CD4-positive, alpha-beta memory T cell (primary cell): ENCODE measurements around the gene SHISA9. TPM values are rescaled to one million over a fixed set of nuclear protein-coding genes. Genes with fewer than 3 reads are reported as not detected.
"Not testable (repeated sequence)": the region's sequence is repeated elsewhere in the genome, so short reads cannot be mapped to it uniquely, and the experiment has no call there.

Experiments
- CTCF ChIA-PET: fragments of 350-600 bp; sonication (Branson Sonifier 250); formaldehyde crosslinking; loops from one replicate; lab custom pipeline; 2021; ENCODE audit warnings: inconsistent platforms; ENCODE audit not compliant: partially characterized antibody; lab: Charles Lee
- POLR2A ChIA-PET: fragments of 350-600 bp; sonication (Branson Sonifier 250); formaldehyde crosslinking; loops from one replicate; lab custom pipeline; 2021; ENCODE audit not compliant: partially characterized antibody; lab: Charles Lee
- DNase-seq, 5 donors: peaks; one replicate each; pipeline versions ENCODE4 v3.0.0 to v3.0.0-alpha.2; 2020 to 2022; ENCODE audit warnings: mixed read lengths in 1 of 5
- H3K27ac ChIP-seq: one replicate; pipeline ENCODE4 v1.7.0; 2013; ENCODE audit warnings: low read depth, low read length
- H3K27me3 ChIP-seq: 2 replicates; pipeline ENCODE4 v1.7.0; 2013; ENCODE audit warnings: mild to moderate bottlenecking, low read length, moderate library complexity; ENCODE audit not compliant: insufficient read depth
- H3K36me3 ChIP-seq: 2 replicates; pipeline ENCODE4 v1.7.0; 2013; ENCODE audit warnings: mild to moderate bottlenecking, low read length, moderate library complexity; ENCODE audit not compliant: insufficient read depth
- H3K4me1 ChIP-seq: 2 replicates; pipeline ENCODE4 v1.7.0; 2013; ENCODE audit warnings: mild to moderate bottlenecking, low read length, moderate library complexity; ENCODE audit not compliant: insufficient read depth
- H3K4me3 ChIP-seq, 2 donors: one replicate each; pipeline ENCODE4 v1.7.0; 2013; ENCODE audit warnings: low read length in 2 of 2, mild to moderate bottlenecking in 1 of 2
- H3K9me3 ChIP-seq, 2 donors: one replicate each; pipeline ENCODE4 v1.7.0; 2013; ENCODE audit warnings: low read length in 2 of 2, control low read depth in 1 of 2; ENCODE audit not compliant: control insufficient read depth in 1 of 2
- H3K27ac Mint-ChIP-seq, 7 donors: one replicate each; pipeline ENCODE4 v1.8.0; 2020 to 2021; ENCODE audit warnings: mixed read lengths in 7 of 7, mild to moderate bottlenecking in 6 of 7, inconsistent platforms in 3 of 7, moderate library complexity in 3 of 7
- H3K27me3 Mint-ChIP-seq, 2 donors: one replicate each; pipeline ENCODE4 v1.8.0; 2020 to 2021; ENCODE audit warnings: mixed read lengths in 2 of 2
- H3K36me3 Mint-ChIP-seq, 2 donors: one replicate each; pipeline ENCODE4 v1.8.0; 2020 to 2021; ENCODE audit warnings: mixed read lengths in 2 of 2, inconsistent platforms in 1 of 2, mild to moderate bottlenecking in 1 of 2
- H3K4me1 Mint-ChIP-seq, 4 donors: one replicate each; pipeline ENCODE4 v1.8.0; 2020 to 2021; ENCODE audit warnings: mixed read lengths in 4 of 4, mild to moderate bottlenecking in 1 of 4
- H3K4me3 Mint-ChIP-seq, 8 donors: one replicate each; pipeline ENCODE4 v1.8.0; 2020 to 2021; ENCODE audit warnings: mixed read lengths in 8 of 8, mild to moderate bottlenecking in 7 of 8, moderate library complexity in 6 of 8, inconsistent platforms in 3 of 8
- H3K9me3 Mint-ChIP-seq, 8 donors: one replicate each; pipeline ENCODE4 v1.8.0; 2020 to 2021; ENCODE audit warnings: mixed read lengths in 8 of 8, mild to moderate bottlenecking in 5 of 8, inconsistent platforms in 3 of 8, moderate library complexity in 1 of 8
- intact Hi-C: fragments of 100-400 bp; cut with micrococcal nuclease; formaldehyde crosslinking; loops from one replicate; pipeline ENCODE4 v1.15.1; 2023
- polyA plus RNA-seq, 2 donors: library from polyadenylated mRNA; unstranded; fragments of 300-500 nt; fragmentation: Illumina TruSeq; gene quantifications; one replicate each; pipeline ENCODE4 v1.2.3, GENCODE V29; 2021
- total RNA-seq, 2 experiments: library from RNA; stranded (reverse); gene quantifications; one replicate each; pipeline ENCODE4 v1.2.3, GENCODE V29; 2021

SHISA9 gene
- total and polyA plus RNA-seq, 4 experiments from 2014 or later: not detected

GRCh38 chr16:12923640-12924039, 22.2 kb downstream of the SHISA9 start:
- H3K4me3 ChIP-seq, POLR2A ChIA-PET, intact Hi-C loops: not testable (repeated sequence)

GRCh38 chr16:12925026-12925800, 23.8 kb downstream of the SHISA9 start:
- H3K4me1 ChIP-seq: no peaks in the 10 kb centered on the region
- Mint-ChIP-seq H3K4me3 (no peak overlapping the region), H3K36me3 (no peaks in the 10 kb centered on the region), H3K27me3 (peaks cover 3 to 10% of the 10 kb centered on the region in 2 donors), H3K27ac (no peak overlapping the region), H3K9me3 (peaks cover 0 to 8% (median 2%) of the 10 kb centered on the region in 8 donors), H3K4me1 (no peaks in the 10 kb centered on the region)
- H3K27ac ChIP-seq: no peak overlapping the region
- DNase-seq: no peak
- POLR2A ChIA-PET: no interaction called here
- CTCF ChIA-PET: no interaction called here
- no peaks in the 10 kb centered on the region for H3K36me3 ChIP-seq
- H3K27me3 ChIP-seq: no peaks in the 10 kb centered on the region
- no peak overlapping the region for H3K4me3 ChIP-seq
- no peaks in the 10 kb centered on the region for H3K9me3 ChIP-seq
- intact Hi-C loops: no loop called here

More at GRCh38 chr16:12923640-12924039, 22.2 kb downstream of the SHISA9 start:
- H3K36me3 Mint-ChIP-seq, H3K27ac ChIP-seq, H3K4me3 Mint-ChIP-seq, H3K4me1 ChIP-seq, H3K4me1 Mint-ChIP-seq, H3K27ac Mint-ChIP-seq, H3K27me3 ChIP-seq, H3K9me3 Mint-ChIP-seq, H3K36me3 ChIP-seq, H3K9me3 ChIP-seq, DNase-seq, CTCF ChIA-PET: not testable (repeated sequence)
- peaks cover 3 to 11% of the 10 kb centered on the region in 2 donors for H3K27me3 Mint-ChIP-seq

DNA sequence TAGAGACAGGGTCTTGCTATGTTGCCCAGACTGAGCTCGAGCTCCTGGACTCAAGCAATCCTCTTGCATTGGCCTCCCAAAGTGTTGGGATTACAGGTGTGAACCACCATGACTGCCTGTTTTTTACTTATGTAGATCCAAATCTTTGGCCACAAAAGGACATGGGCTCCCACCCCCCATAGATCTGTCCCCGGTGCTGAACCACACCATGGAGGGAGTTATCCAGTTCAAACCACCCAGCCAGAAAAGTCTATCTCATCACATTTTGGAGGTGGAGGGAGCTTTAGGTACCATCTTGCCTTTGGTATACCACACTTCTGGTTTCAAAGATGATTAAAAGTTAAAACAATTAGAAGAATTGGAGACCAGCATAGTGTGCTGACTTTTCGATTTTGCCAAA, 26.2 kb downstream of the SHISA9 start:
- no peak overlapping the region for H3K4me3 Mint-ChIP-seq
- H3K27me3 Mint-ChIP-seq: peaks cover 3 to 6% of the 10 kb centered on the region in 2 donors
- intact Hi-C loops: no loop called here
- CTCF ChIA-PET: no interaction called here
- no peak overlapping the region for H3K27ac Mint-ChIP-seq
- H3K4me1 ChIP-seq: no peaks in the 10 kb centered on the region
- POLR2A ChIA-PET: no interaction called here
- H3K4me3 ChIP-seq: no peak overlapping the region
- no peaks in the 10 kb centered on the region for H3K36me3 ChIP-seq
- H3K27ac ChIP-seq: no peak overlapping the region
- peaks cover 0 to 8% (median 2%) of the 10 kb centered on the region in 8 donors for H3K9me3 Mint-ChIP-seq
- H3K4me1 Mint-ChIP-seq: no peaks in the 10 kb centered on the region
- DNase-seq: no peak
- no peaks in the 10 kb centered on the region for H3K36me3 Mint-ChIP-seq
- no peaks in the 10 kb centered on the region for H3K9me3 ChIP-seq
- H3K27me3 ChIP-seq: no peaks in the 10 kb centered on the region

DNA sequence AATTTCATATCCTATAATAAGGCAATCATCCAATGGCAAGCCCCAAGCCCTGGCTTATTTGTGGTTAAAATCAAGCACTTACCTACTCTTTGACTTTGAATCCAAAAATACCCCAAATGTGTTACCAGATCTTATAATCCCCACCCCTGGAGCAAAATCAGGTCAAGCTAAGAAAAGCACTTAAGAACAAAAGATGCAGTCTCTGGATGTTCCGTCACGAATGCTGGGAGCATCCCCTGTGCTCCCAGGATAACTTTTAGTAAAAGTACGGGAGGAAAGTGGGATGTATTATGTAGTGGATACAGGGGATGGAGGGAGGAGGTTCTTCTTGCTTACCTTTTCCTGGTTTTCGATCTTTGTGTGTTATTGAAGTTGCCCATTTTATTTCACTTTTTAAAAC, 29.5 kb downstream of the SHISA9 start:
- Mint-ChIP-seq H3K27me3 (peaks cover 0 to 4% of the 10 kb centered on the region in 2 donors), H3K9me3 (peaks cover 0 to 9% (median 2%) of the 10 kb centered on the region in 8 donors), H3K4me1 (peaks cover 0 to 2% (median 0%) of the 10 kb centered on the region in 4 donors), H3K4me3 (no peak overlapping the region), H3K36me3 (no peaks in the 10 kb centered on the region), H3K27ac (no peak overlapping the region)
- DNase-seq: no peak
- Histone ChIP-seq H3K4me1 (no peaks in the 10 kb centered on the region), H3K27me3 (no peaks in the 10 kb centered on the region), H3K36me3 (no peaks in the 10 kb centered on the region), H3K9me3 (no peaks in the 10 kb centered on the region), H3K4me3 (no peak overlapping the region), H3K27ac (no peak overlapping the region)
- ChIA-PET POLR2A (no interaction called here), CTCF (no interaction called here)
- intact Hi-C loops: no loop called here

GRCh38 chr16:12936391-12936790, 35.0 kb downstream of the SHISA9 start:
- H3K27me3 Mint-ChIP-seq: peaks cover 0 to 2% of the 10 kb centered on the region in 2 donors
- ChIA-PET POLR2A (no interaction called here), CTCF (no interaction called here)
- no peaks in the 10 kb centered on the region for H3K9me3 ChIP-seq
- H3K27ac Mint-ChIP-seq: no peak overlapping the region
- H3K27ac ChIP-seq: no peak overlapping the region
- no peak overlapping the region for H3K4me3 ChIP-seq
- H3K4me1 Mint-ChIP-seq: peaks cover 0 to 2% (median 0%) of the 10 kb centered on the region in 4 donors
- no peak for DNase-seq
- H3K36me3 ChIP-seq: no peaks in the 10 kb centered on the region
- intact Hi-C loops: no loop called here
- no peaks in the 10 kb centered on the region for H3K4me1 ChIP-seq
- H3K27me3 ChIP-seq: no peaks in the 10 kb centered on the region
- H3K9me3 Mint-ChIP-seq: peaks cover 0 to 9% (median 1%) of the 10 kb centered on the region in 8 donors
- H3K36me3 Mint-ChIP-seq: no peaks in the 10 kb centered on the region
- H3K4me3 Mint-ChIP-seq: no peak overlapping the region

- H3K27ac Mint-ChIP-seq: no peak overlapping the region
- no peak overlapping the region for H3K4me3 ChIP-seq
- no peaks in the 10 kb centered on the region for H3K36me3 Mint-ChIP-seq
- no peaks in the 10 kb centered on the region for H3K36me3 ChIP-seq
- ChIA-PET POLR2A (no interaction called here), CTCF (no interaction called here)
- no peaks in the 10 kb centered on the region for H3K9me3 ChIP-seq
- H3K9me3 Mint-ChIP-seq: peaks cover 0 to 6% (median 4%) of the 10 kb centered on the region in 8 donors
- H3K4me1 Mint-ChIP-seq: no peaks in the 10 kb centered on the region
- no peak overlapping the region for H3K4me3 Mint-ChIP-seq
- peaks cover under 1 to 5% of the 10 kb centered on the region in 2 donors for H3K27me3 Mint-ChIP-seq
- intact Hi-C loops: no loop called here
- H3K27ac ChIP-seq: no peak overlapping the region
- no peaks in the 10 kb centered on the region for H3K4me1 ChIP-seq
- H3K27me3 ChIP-seq: no peaks in the 10 kb centered on the region
- no peak for DNase-seq
Observed at GRCh38 chr16:12941896-12942295, 40.5 kb downstream of the SHISA9 start.

DNA sequence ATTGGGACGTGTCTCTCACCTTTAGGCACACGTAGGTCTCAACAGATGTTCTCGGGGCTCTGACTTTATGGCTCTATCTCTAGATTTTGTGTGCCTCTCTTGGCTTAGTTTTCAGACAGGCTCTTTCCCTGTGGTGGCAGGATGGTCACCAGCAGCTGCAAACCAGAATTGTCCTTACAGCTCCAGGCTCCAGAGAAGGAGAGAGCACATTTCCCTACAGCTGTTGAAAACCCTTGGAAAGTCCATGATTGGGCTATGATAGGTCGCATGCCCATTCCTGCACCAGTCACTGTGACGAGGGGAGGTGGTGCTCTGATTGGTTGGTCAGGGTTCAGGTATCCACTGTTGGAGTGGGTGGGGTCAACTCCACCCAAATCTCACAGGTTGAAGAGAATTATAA, 41.5 kb downstream of the SHISA9 start:
- no peaks in the 10 kb centered on the region for H3K4me1 ChIP-seq
- no peak overlapping the region for H3K27ac ChIP-seq
- intact Hi-C loops: no loop called here
- Mint-ChIP-seq H3K27me3 (peaks cover 2 to 5% of the 10 kb centered on the region in 2 donors), H3K36me3 (no peaks in the 10 kb centered on the region), H3K9me3 (peaks cover 0 to 6% (median 4%) of the 10 kb centered on the region in 8 donors), H3K27ac (no peak overlapping the region), H3K4me1 (no peaks in the 10 kb centered on the region), H3K4me3 (no peak overlapping the region)
- no peak overlapping the region for H3K4me3 ChIP-seq
- H3K9me3 ChIP-seq: no peaks in the 10 kb centered on the region
- CTCF ChIA-PET: no interaction called here
- POLR2A ChIA-PET: no interaction called here
- H3K36me3 ChIP-seq: no peaks in the 10 kb centered on the region
- H3K27me3 ChIP-seq: no peaks in the 10 kb centered on the region
- no peak for DNase-seq
